Measurements from ENCODE around the gene RGSL1. TPM values are rescaled to one million over a fixed set of nuclear protein-coding genes. Genes with fewer than 3 reads are reported as not detected.

The RGSL1 gene
- total and polyA plus RNA-seq, 4 donors: 0.07 to 0.50 (median 0.31) TPM; not detected in 1

DNA sequence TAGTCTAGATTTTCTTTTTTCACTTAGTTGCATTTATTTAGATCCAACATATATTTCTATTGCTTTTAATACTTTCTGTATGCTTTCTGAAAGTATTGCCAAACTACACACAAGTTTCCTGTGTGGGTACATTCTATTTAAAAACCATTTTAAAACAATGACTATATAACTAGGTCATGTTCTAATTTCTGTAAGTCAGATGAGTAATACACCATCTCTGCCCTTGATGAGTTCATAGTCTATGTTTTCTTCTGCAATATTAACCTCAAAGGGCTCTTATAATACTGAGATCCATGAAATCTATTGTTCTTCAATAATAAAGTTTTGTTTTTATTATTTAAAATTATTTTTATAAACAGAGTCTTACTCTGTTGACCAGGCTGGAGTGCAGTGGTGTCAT is 70.8 kb downstream of the RGSL1 start:
- Histone ChIP-seq H3K9me3 (ENCODE audit: control insufficient read depth in 4 of 4, low read length in 3 of 4) (peaks cover 0 to 15% (median 4%) of the 10 kb centered on the region in 4 donors), H3K4me1 (ENCODE audit: control insufficient read depth in 4 of 4, insufficient read depth in 4 of 4, low read length in 3 of 4) (peaks cover 0 to 3% (median 0%) of the 10 kb centered on the region in 4 donors), H3K4me3 (ENCODE audit: low read depth in 1 of 3, low read length in 3 of 3) (no peak overlapping the region), H3K27ac (ENCODE audit: low read depth in 1 of 2, low read length in 2 of 2) (no peak overlapping the region), H3K9ac (ENCODE audit: low read depth in 1 of 2, low read length in 2 of 2) (no peak overlapping the region), H3K27me3 (ENCODE audit: control insufficient read depth in 4 of 4, insufficient read depth in 4 of 4, low read length in 3 of 4) (peaks cover 0 to 7% (median 0%) of the 10 kb centered on the region in 4 donors), H3K36me3 (ENCODE audit: control insufficient read depth in 4 of 4, insufficient read depth in 3 of 4, low read depth in 1 of 4, low read length in 3 of 4) (no peaks in the 10 kb centered on the region)
- no peak for DNase-seq (ENCODE audit: low spot score)
- TF ChIP-seq NR2F2 (IDR thresholded peaks at IDR 0.05) (no peak), SP1 (IDR thresholded peaks at IDR 0.05) (no peak), FOXA2 (IDR thresholded peaks at IDR 0.05) (no peak), JUND (IDR thresholded peaks at IDR 0.05) (no peak), HNF4A (conservative IDR thresholded peaks at IDR 0.05) (no peak)
- TF ChIP-seq, protein P1, sequence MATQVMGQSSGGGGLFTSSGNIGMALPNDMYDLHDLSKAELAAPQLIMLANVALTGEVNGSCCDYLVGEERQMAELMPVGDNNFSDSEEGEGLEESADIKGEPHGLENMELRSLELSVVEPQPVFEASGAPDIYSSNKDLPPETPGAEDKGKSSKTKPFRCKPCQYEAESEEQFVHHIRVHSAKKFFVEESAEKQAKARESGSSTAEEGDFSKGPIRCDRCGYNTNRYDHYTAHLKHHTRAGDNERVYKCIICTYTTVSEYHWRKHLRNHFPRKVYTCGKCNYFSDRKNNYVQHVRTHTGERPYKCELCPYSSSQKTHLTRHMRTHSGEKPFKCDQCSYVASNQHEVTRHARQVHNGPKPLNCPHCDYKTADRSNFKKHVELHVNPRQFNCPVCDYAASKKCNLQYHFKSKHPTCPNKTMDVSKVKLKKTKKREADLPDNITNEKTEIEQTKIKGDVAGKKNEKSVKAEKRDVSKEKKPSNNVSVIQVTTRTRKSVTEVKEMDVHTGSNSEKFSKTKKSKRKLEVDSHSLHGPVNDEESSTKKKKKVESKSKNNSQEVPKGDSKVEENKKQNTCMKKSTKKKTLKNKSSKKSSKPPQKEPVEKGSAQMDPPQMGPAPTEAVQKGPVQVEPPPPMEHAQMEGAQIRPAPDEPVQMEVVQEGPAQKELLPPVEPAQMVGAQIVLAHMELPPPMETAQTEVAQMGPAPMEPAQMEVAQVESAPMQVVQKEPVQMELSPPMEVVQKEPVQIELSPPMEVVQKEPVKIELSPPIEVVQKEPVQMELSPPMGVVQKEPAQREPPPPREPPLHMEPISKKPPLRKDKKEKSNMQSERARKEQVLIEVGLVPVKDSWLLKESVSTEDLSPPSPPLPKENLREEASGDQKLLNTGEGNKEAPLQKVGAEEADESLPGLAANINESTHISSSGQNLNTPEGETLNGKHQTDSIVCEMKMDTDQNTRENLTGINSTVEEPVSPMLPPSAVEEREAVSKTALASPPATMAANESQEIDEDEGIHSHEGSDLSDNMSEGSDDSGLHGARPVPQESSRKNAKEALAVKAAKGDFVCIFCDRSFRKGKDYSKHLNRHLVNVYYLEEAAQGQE (IDR thresholded peaks at IDR 0.05): no peak
- TF ChIP-seq, protein P2, sequence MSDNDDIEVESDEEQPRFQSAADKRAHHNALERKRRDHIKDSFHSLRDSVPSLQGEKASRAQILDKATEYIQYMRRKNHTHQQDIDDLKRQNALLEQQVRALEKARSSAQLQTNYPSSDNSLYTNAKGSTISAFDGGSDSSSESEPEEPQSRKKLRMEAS (IDR thresholded peaks at IDR 0.05): no peak

DNA sequence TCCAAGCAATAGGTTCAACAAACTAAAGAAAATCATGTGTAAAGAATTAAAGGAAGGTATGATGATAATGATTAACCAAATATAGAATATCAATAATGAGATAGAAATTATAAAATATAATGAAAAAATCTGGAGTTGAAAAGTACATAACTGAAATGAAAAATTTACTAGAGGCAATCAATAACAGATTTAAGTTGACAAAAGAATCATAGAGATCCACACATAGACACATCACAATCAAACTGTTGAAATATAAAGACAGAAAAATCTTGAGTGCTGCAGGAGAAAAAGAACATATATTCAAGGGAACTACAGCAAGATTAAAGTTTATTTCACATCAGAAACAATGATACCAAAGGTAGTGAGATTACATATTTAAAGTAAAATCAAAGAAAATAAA is 75.4 kb downstream of the RGSL1 start:
- Histone ChIP-seq H3K9ac (ENCODE audit: low read depth in 1 of 2, low read length in 2 of 2) (no peak overlapping the region), H3K36me3 (ENCODE audit: control insufficient read depth in 4 of 4, insufficient read depth in 3 of 4, low read depth in 1 of 4, low read length in 3 of 4) (no peaks in the 10 kb centered on the region), H3K9me3 (ENCODE audit: control insufficient read depth in 4 of 4, low read length in 3 of 4) (peaks cover 0 to 8% (median 4%) of the 10 kb centered on the region in 4 donors), H3K4me3 (ENCODE audit: low read depth in 1 of 3, low read length in 3 of 3) (no peak overlapping the region), H3K4me1 (ENCODE audit: control insufficient read depth in 4 of 4, insufficient read depth in 4 of 4, low read length in 3 of 4) (no peaks in the 10 kb centered on the region), H3K27me3 (ENCODE audit: control insufficient read depth in 4 of 4, insufficient read depth in 4 of 4, low read length in 3 of 4) (no peaks in the 10 kb centered on the region), H3K27ac (ENCODE audit: low read depth in 1 of 2, low read length in 2 of 2) (no peak overlapping the region)
- TF ChIP-seq, protein P3, sequence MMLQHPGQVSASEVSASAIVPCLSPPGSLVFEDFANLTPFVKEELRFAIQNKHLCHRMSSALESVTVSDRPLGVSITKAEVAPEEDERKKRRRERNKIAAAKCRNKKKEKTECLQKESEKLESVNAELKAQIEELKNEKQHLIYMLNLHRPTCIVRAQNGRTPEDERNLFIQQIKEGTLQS (IDR thresholded peaks at IDR 0.05): no peak
- no peak for TF ChIP-seq CTCF (IDR thresholded peaks at IDR 0.05; ENCODE audit: low read depth, low read length, missing input control)
- TF ChIP-seq HNF4G (IDR thresholded peaks at IDR 0.05): no peak
- no peak for TF ChIP-seq FOXA2 (IDR thresholded peaks at IDR 0.05)
- no peak for TF ChIP-seq FOXA1 (IDR thresholded peaks at IDR 0.05)
- no peak for DNase-seq (ENCODE audit: low spot score)

DNA sequence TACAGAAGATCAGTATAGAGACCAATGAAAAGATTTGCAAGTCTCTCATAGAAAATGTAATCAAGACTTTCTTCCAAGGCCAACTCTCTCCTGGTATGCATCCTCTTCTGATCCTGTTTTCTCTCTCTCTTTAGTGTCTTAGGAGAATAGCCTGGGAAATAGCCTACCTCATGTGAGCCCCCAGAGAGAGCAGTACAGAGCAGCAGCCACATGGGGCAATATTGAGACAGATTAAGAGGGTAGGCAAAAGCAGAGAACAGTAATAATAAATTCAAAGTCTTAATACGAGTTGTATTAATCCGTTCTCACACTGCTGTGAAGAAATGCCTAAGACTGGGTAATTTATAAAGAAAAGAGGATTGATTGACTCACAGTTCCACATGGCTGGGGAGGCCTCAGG is 77.7 kb downstream of the RGSL1 start:
- DNase-seq (ENCODE audit: low spot score): no peak
- Histone ChIP-seq H3K9ac (ENCODE audit: low read depth in 1 of 2, low read length in 2 of 2) (no peak overlapping the region), H3K27me3 (ENCODE audit: control insufficient read depth in 4 of 4, insufficient read depth in 4 of 4, low read length in 3 of 4) (no peaks in the 10 kb centered on the region), H3K27ac (ENCODE audit: low read depth in 1 of 2, low read length in 2 of 2) (no peak overlapping the region), H3K36me3 (ENCODE audit: control insufficient read depth in 4 of 4, insufficient read depth in 3 of 4, low read depth in 1 of 4, low read length in 3 of 4) (no peaks in the 10 kb centered on the region), H3K4me1 (ENCODE audit: control insufficient read depth in 4 of 4, insufficient read depth in 4 of 4, low read length in 3 of 4) (no peaks in the 10 kb centered on the region), H3K9me3 (ENCODE audit: control insufficient read depth in 4 of 4, low read length in 3 of 4) (peaks cover 0 to 8% (median 4%) of the 10 kb centered on the region in 4 donors), H3K4me3 (ENCODE audit: low read depth in 1 of 3, low read length in 3 of 3) (no peak overlapping the region)
- WGBS: 86% methylated on average over 2 of the region's 2 CpGs
- TF ChIP-seq RXRA (IDR thresholded peaks at IDR 0.05) (no peak), TAF1 (conservative IDR thresholded peaks at IDR 0.05) (no peak), FOXA1 (IDR thresholded peaks at IDR 0.05) (no peak), SP1 (IDR thresholded peaks at IDR 0.05) (no peak), EGR1 (IDR thresholded peaks at IDR 0.05; ENCODE audit: low read depth in 2 of 2) (no peak), JUND (IDR thresholded peaks at IDR 0.05) (no peak), NR2F2 (IDR thresholded peaks at IDR 0.05) (no peak), CTCF (IDR thresholded peaks at IDR 0.05; ENCODE audit: low read depth, low read length, missing input control) (no peak), HNF4G (IDR thresholded peaks at IDR 0.05) (no peak)
- TF ChIP-seq, protein P1 (IDR thresholded peaks at IDR 0.05): no peak
- TF ChIP-seq, protein P3 (IDR thresholded peaks at IDR 0.05): no peak
- TF ChIP-seq, protein P2 (IDR thresholded peaks at IDR 0.05): no peak
